Mesenchymal stem cell (in vitro differentiated cells and primary cell): ENCODE measurements around the gene CACUL1.

Experiments
- DNase-seq: peaks from one replicate; pipeline ENCODE4 v3.0.0-alpha.2; 2013
- H2AFZ ChIP-seq: one replicate; pipeline ENCODE4 v1.6.1; 2013; ENCODE audit warnings: low read depth, mild to moderate bottlenecking, control low read depth, inconsistent platforms, low read length, moderate library complexity
- H2AK5ac ChIP-seq: 2 replicates; pipeline ENCODE4 v1.6.1; 2013; ENCODE audit warnings: low read length, moderate library complexity, mild to moderate bottlenecking, inconsistent platforms; ENCODE audit not compliant: severe bottlenecking
- H2BK120ac ChIP-seq: one replicate; pipeline ENCODE4 v1.6.1; 2013; ENCODE audit warnings: low read depth, mild to moderate bottlenecking, inconsistent platforms, low read length, moderate library complexity
- H2BK12ac ChIP-seq, 2 experiments: one replicate each; pipeline ENCODE4 v1.6.1; 2013; ENCODE audit warnings: inconsistent platforms in 2 of 2, low read length in 2 of 2, mild to moderate bottlenecking in 2 of 2, moderate library complexity in 2 of 2, control low read depth in 1 of 2
- H2BK15ac ChIP-seq: one replicate; pipeline ENCODE4 v1.6.1; 2013; ENCODE audit warnings: mild to moderate bottlenecking, low read depth, inconsistent platforms; ENCODE audit not compliant: poor library complexity, severe bottlenecking
- H2BK5ac ChIP-seq: 2 replicates; pipeline ENCODE4 v1.6.1; 2013; ENCODE audit warnings: low read depth, mild to moderate bottlenecking, low read length, control low read depth, inconsistent platforms; ENCODE audit not compliant: poor library complexity, severe bottlenecking
- H3K14ac ChIP-seq, 2 experiments: one replicate each; pipeline ENCODE4 v1.6.1; 2013; ENCODE audit warnings: inconsistent platforms in 2 of 2, low read length in 2 of 2, control low read depth in 1 of 2, mild to moderate bottlenecking in 1 of 2, moderate library complexity in 1 of 2
- H3K18ac ChIP-seq, 2 experiments: one replicate each; pipeline ENCODE4 v1.6.1; 2013; ENCODE audit warnings: inconsistent platforms in 2 of 2, low read length in 2 of 2, control low read depth in 1 of 2, low read depth in 1 of 2, mild to moderate bottlenecking in 1 of 2
- H3K23ac ChIP-seq, 2 experiments: one replicate each; pipeline ENCODE4 v1.6.1; 2013; ENCODE audit warnings: inconsistent platforms in 2 of 2, low read length in 2 of 2, mild to moderate bottlenecking in 2 of 2, moderate library complexity in 2 of 2, control low read depth in 1 of 2
- H3K27ac ChIP-seq: 2 replicates; pipeline ENCODE4 v1.5.1; 2013; ENCODE audit warnings: mild to moderate bottlenecking, moderate library complexity, low read length, control low read depth, inconsistent platforms; ENCODE audit not compliant: poor library complexity, severe bottlenecking
- H3K27me3 ChIP-seq, 2 experiments: 2 replicates each; pipeline versions ENCODE4 v1.6.1 to v1.7.0; 2013; ENCODE audit warnings: low read length in 2 of 2, mild to moderate bottlenecking in 2 of 2, moderate library complexity in 2 of 2, control low read depth in 1 of 2, inconsistent platforms in 1 of 2; ENCODE audit not compliant: control insufficient read depth in 1 of 2, insufficient read depth in 1 of 2
- H3K36me3 ChIP-seq, 2 experiments: 2 replicates each; pipeline versions ENCODE4 v1.6.1 to v1.7.0; 2013; ENCODE audit warnings: low read length in 2 of 2, control low read depth in 1 of 2, inconsistent platforms in 1 of 2, low read depth in 1 of 2, mild to moderate bottlenecking in 1 of 2; ENCODE audit not compliant: insufficient read depth in 2 of 2, control insufficient read depth in 1 of 2
- H3K4ac ChIP-seq, 2 experiments: one replicate each; pipeline ENCODE4 v1.6.1; 2013; ENCODE audit warnings: inconsistent platforms in 2 of 2, low read length in 2 of 2, mild to moderate bottlenecking in 2 of 2, moderate library complexity in 2 of 2, control low read depth in 1 of 2, low read depth in 1 of 2
- H3K4me1 ChIP-seq: 2 replicates; pipeline ENCODE4 v1.6.1; 2013; ENCODE audit warnings: low read depth, low read length, control low read depth; ENCODE audit not compliant: control insufficient read depth, insufficient read depth
- H3K4me2 ChIP-seq: 2 replicates; pipeline ENCODE4 v1.6.1; 2013; ENCODE audit warnings: low read length, mild to moderate bottlenecking, inconsistent platforms; ENCODE audit not compliant: poor library complexity, severe bottlenecking
- H3K4me3 ChIP-seq, 2 experiments: 2 replicates each; pipeline versions ENCODE4 v1.5.1 to v1.7.0; 2013; ENCODE audit warnings: low read length in 2 of 2, mild to moderate bottlenecking in 2 of 2, control low read depth in 1 of 2, low read depth in 1 of 2; ENCODE audit not compliant: insufficient read depth in 1 of 2
- H3K79me1 ChIP-seq: replicated peaks from 2 replicates; pipeline ENCODE4 v1.6.1; 2013; ENCODE audit warnings: mild to moderate bottlenecking, control low read depth, low read length, inconsistent platforms; ENCODE audit not compliant: poor library complexity, severe bottlenecking
- H3K9ac ChIP-seq: 2 replicates; pipeline ENCODE4 v1.7.0; 2013; ENCODE audit warnings: mild to moderate bottlenecking, low read length, moderate library complexity
- H3K9me3 ChIP-seq: 2 replicates; pipeline ENCODE4 v1.7.0; 2013; ENCODE audit warnings: mild to moderate bottlenecking, low read length; ENCODE audit not compliant: control insufficient read depth
- H4K8ac ChIP-seq: one replicate; pipeline ENCODE4 v1.6.1; 2013; ENCODE audit warnings: inconsistent platforms, mild to moderate bottlenecking, low read length, moderate library complexity
- H4K91ac ChIP-seq: one replicate; pipeline ENCODE4 v1.6.1; 2013; ENCODE audit warnings: mild to moderate bottlenecking, low read length, inconsistent platforms
- WGBS: methylation state at CpG from one replicate; pipeline ENCODE4 v1.1.7; 2013; ENCODE audit warnings: mixed read lengths; 5-methylcytosine and 5-hydroxymethylcytosine counted together

Gene CACUL1

GRCh38 chr10:118687472-118687871 is 67.3 kb downstream of the CACUL1 start:
- H2AK5ac ChIP-seq: no peak overlapping the region
- no peak overlapping the region for H3K14ac ChIP-seq
- H3K4ac ChIP-seq: no peak overlapping the region
- peaks cover 30% of the 10 kb centered on the region for H3K79me1 ChIP-seq
- H2BK120ac ChIP-seq: no peak overlapping the region
- H4K91ac ChIP-seq: no peak overlapping the region
- H3K36me3 ChIP-seq: peaks cover 8 to 72% of the 10 kb centered on the region in 2 experiments
- H4K8ac ChIP-seq: no peak overlapping the region
- no peak overlapping the region for H3K4me2 ChIP-seq
- H2BK5ac ChIP-seq: no peak overlapping the region
- H3K18ac ChIP-seq: no peak overlapping the region
- peaks cover 2% of the 10 kb centered on the region for H3K4me1 ChIP-seq
- no peak overlapping the region for H3K27ac ChIP-seq
- H3K23ac ChIP-seq: no peak overlapping the region
- H2BK15ac ChIP-seq: no peak overlapping the region
- H2BK12ac ChIP-seq: peak overlapping the region in 1 of 2 experiments; percentile 50
- H3K9me3 ChIP-seq: no peaks in the 10 kb centered on the region
- H3K4me3 ChIP-seq: no peak overlapping the region
- no peak for DNase-seq
- no peaks in the 10 kb centered on the region for H3K27me3 ChIP-seq
- no peak overlapping the region for H2AFZ ChIP-seq
- no peak overlapping the region for H3K9ac ChIP-seq

- H3K36me3 ChIP-seq: peaks cover 8 to 72% of the 10 kb centered on the region in 2 experiments
- no peak overlapping the region for H2AK5ac ChIP-seq
- H3K23ac ChIP-seq: no peak overlapping the region
- H3K27ac ChIP-seq: no peak overlapping the region
- no peak overlapping the region for H3K18ac ChIP-seq
- no peaks in the 10 kb centered on the region for H3K9me3 ChIP-seq
- H3K79me1 ChIP-seq: peaks cover 23% of the 10 kb centered on the region
- H3K9ac ChIP-seq: no peak overlapping the region
- no peak overlapping the region for H2BK120ac ChIP-seq
- H2BK5ac ChIP-seq: no peak overlapping the region
- H3K4ac ChIP-seq: no peak overlapping the region
- no peak for DNase-seq
- H4K91ac ChIP-seq: peak overlapping the region; percentile 28
- 98% methylated on average over 6 of the region's 6 CpGs for WGBS
- H3K4me3 ChIP-seq: no peak overlapping the region
- H2BK12ac ChIP-seq: no peak overlapping the region
- no peak overlapping the region for H3K14ac ChIP-seq
- no peak overlapping the region for H3K4me2 ChIP-seq
- no peak overlapping the region for H4K8ac ChIP-seq
- no peaks in the 10 kb centered on the region for H3K27me3 ChIP-seq
- H2BK15ac ChIP-seq: no peak overlapping the region
- no peak overlapping the region for H2AFZ ChIP-seq
- H3K4me1 ChIP-seq: peaks cover 2% of the 10 kb centered on the region
Observed at GRCh38 chr10:118682533-118682932, 72.2 kb downstream of the CACUL1 start.

GRCh38 chr10:118680197-118680596 is 74.6 kb downstream of the CACUL1 start:
- H3K27ac ChIP-seq: no peak overlapping the region
- H2BK15ac ChIP-seq: no peak overlapping the region
- no peak overlapping the region for H3K23ac ChIP-seq
- no peak overlapping the region for H4K8ac ChIP-seq
- no peaks in the 10 kb centered on the region for H3K27me3 ChIP-seq
- no peak overlapping the region for H2BK120ac ChIP-seq
- H3K18ac ChIP-seq: no peak overlapping the region
- H2BK5ac ChIP-seq: no peak overlapping the region
- H3K4ac ChIP-seq: no peak overlapping the region
- peaks cover 9 to 60% of the 10 kb centered on the region in 2 experiments for H3K36me3 ChIP-seq
- no peak overlapping the region for H3K14ac ChIP-seq
- H2AFZ ChIP-seq: no peak overlapping the region
- no peak overlapping the region for H2AK5ac ChIP-seq
- H3K9me3 ChIP-seq: no peaks in the 10 kb centered on the region
- no CpG with 5 or more reads among the region's 1 CpG for WGBS
- peaks cover 11% of the 10 kb centered on the region for H3K79me1 ChIP-seq
- H3K4me3 ChIP-seq: no peak overlapping the region
- DNase-seq: no peak
- no peak overlapping the region for H3K4me2 ChIP-seq
- no peak overlapping the region for H2BK12ac ChIP-seq
- H3K9ac ChIP-seq: no peak overlapping the region
- H4K91ac ChIP-seq: no peak overlapping the region
- peaks cover 1% of the 10 kb centered on the region for H3K4me1 ChIP-seq

GRCh38 chr10:118674226-118674919 is 80.4 kb downstream of the CACUL1 start:
- H3K27ac ChIP-seq: no peak overlapping the region
- H2BK15ac ChIP-seq: no peak overlapping the region
- H3K4ac ChIP-seq: no peak overlapping the region
- no peak overlapping the region for H2BK5ac ChIP-seq
- no peak overlapping the region for H3K4me2 ChIP-seq
- peaks cover 20 to 36% of the 10 kb centered on the region in 2 experiments for H3K36me3 ChIP-seq
- H3K79me1 ChIP-seq: no peaks in the 10 kb centered on the region
- H3K4me1 ChIP-seq: no peaks in the 10 kb centered on the region
- no peak for DNase-seq
- no peaks in the 10 kb centered on the region for H3K9me3 ChIP-seq
- no peak overlapping the region for H3K4me3 ChIP-seq
- no peak overlapping the region for H3K18ac ChIP-seq
- H3K14ac ChIP-seq: no peak overlapping the region
- H3K9ac ChIP-seq: no peak overlapping the region
- no peak overlapping the region for H3K23ac ChIP-seq
- H4K91ac ChIP-seq: no peak overlapping the region
- no peak overlapping the region for H2BK120ac ChIP-seq
- H2BK12ac ChIP-seq: no peak overlapping the region
- H4K8ac ChIP-seq: no peak overlapping the region
- H2AFZ ChIP-seq: no peak overlapping the region
- no peak overlapping the region for H2AK5ac ChIP-seq
- peaks cover 0 to 4% of the 10 kb centered on the region in 2 experiments for H3K27me3 ChIP-seq
- 95% methylated on average over 11 of the region's 11 CpGs for WGBS
